Stimulated activated memory B cell treated with anti-CD40 and anti-IgM and Interleukin-4, amounts not matched to agents 10 μg/mL and 1 μg/mL and 100 μg/mL, for 72 hours (primary cell): ENCODE data around the gene SWI5.
A peak's percentile ranks its signal among the peaks of the same experiment; 100 is the strongest.

Experiments used
- ATAC-seq: fragments of 150-1000 bp; cut with Tn5 transposase; 2 replicates; pipeline ENCODE4 v1.10.0; 2021
- H3K27ac Mint-ChIP-seq: one replicate; pipeline ENCODE4 v1.8.0; 2022; ENCODE audit warnings: mild to moderate bottlenecking, mixed read lengths
- H3K27me3 Mint-ChIP-seq: one replicate; pipeline ENCODE4 v1.8.0; 2022; ENCODE audit warnings: mixed read lengths
- H3K36me3 Mint-ChIP-seq: one replicate; pipeline ENCODE4 v1.8.0; 2022; ENCODE audit warnings: mixed read lengths
- H3K4me1 Mint-ChIP-seq: one replicate; pipeline ENCODE4 v1.8.0; 2022; ENCODE audit warnings: mixed read lengths
- H3K4me3 Mint-ChIP-seq: one replicate; pipeline ENCODE4 v1.8.0; 2022; ENCODE audit warnings: mild to moderate bottlenecking, moderate library complexity, mixed read lengths
- H3K9me3 Mint-ChIP-seq: one replicate; pipeline ENCODE4 v1.8.0; 2022; ENCODE audit warnings: mixed read lengths

SWI5 gene

GRCh38 chr9:128247226-128247803 lies 28.8 kb upstream of the SWI5 start:
- Mint-ChIP-seq H3K4me1 (peaks cover 19% of the 10 kb centered on the region), H3K27me3 (peaks cover 27% of the 10 kb centered on the region), H3K36me3 (no peaks in the 10 kb centered on the region), H3K27ac (no peak overlapping the region), H3K9me3 (no peaks in the 10 kb centered on the region), H3K4me3 (no peak overlapping the region)
- ATAC-seq: no peak

DNA sequence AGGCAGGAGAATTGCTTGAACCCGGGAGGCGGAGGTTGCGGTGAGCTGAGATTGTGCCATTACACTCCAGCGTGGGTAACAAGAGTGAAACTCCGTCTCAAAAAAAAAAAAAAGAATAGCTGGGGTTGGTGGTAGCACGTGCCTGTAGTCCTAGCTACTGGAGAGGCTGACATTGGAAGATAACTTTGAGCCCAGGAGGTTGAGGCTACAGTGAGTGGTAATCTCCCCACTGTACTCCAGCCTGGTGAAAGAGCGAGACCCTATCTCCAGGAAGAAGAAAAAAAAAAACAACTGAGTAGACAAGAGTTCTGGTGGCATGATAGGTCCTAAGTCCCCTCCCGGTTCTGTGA lies 26.5 kb upstream of the SWI5 start:
- Mint-ChIP-seq H3K4me1 (peaks cover 28% of the 10 kb centered on the region), H3K9me3 (no peaks in the 10 kb centered on the region), H3K27me3 (peaks cover 24% of the 10 kb centered on the region), H3K4me3 (peak overlapping the region; percentile 81), H3K36me3 (no peaks in the 10 kb centered on the region), H3K27ac (peak overlapping the region; percentile 53)
- ATAC-seq: no peak

DNA sequence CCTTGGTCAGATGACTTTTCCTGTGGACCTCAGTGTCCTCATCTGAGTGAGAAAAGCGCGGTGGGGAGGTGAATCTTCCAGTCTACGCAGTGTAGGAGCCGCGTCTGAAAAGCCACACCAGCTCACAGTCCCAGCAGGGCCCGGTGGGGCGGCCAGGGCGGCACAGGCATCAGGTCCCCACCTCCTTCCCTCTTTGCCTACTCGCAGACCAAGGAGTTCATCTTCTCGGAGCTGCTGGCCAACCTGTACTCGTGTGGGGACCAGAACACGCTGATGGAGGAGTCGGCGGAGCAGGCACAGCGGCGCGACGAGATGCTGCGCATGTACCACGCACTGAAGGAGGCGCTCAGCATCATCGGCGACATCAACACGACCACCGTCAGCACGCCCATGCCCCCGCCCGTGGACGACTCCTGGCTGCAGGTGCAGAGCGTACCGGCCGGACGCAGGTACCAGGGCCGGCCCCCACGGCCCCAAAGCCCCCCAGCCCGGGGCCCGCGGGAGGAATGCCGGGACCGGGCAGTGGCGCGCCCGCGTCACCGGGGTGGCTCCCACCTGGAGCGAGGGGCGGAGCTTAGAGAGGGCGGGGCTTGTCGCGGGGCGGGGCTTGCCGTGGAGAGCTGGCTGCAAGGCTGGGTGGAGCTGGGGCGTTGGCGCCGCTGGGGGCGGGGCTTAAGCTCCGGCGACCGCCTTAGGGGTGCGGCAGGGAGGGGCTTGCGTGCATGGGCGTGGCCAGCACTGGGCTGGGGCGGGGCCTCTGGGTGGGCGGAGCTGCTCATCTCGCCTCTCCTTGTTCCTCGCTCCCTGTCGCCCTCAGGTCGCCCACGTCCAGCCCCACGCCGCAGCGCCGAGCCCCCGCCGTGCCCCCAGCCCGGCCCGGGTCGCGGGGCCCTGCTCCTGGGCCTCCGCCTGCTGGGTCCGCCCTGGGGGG lies 25.9 kb upstream of the SWI5 start:
- no peaks in the 10 kb centered on the region for H3K9me3 Mint-ChIP-seq
- peaks cover 27% of the 10 kb centered on the region for H3K27me3 Mint-ChIP-seq
- ATAC-seq: peak; percentile 96
- no peaks in the 10 kb centered on the region for H3K36me3 Mint-ChIP-seq
- H3K4me1 Mint-ChIP-seq: peaks cover 29% of the 10 kb centered on the region
- peak overlapping the region; percentile 53 for H3K27ac Mint-ChIP-seq
- H3K4me3 Mint-ChIP-seq: peak overlapping the region; percentile 81

- Mint-ChIP-seq H3K4me3 (peak overlapping the region; percentile 77), H3K36me3 (peaks cover 8% of the 10 kb centered on the region), H3K9me3 (no peaks in the 10 kb centered on the region), H3K27ac (no peak overlapping the region), H3K4me1 (peaks cover 33% of the 10 kb centered on the region), H3K27me3 (peaks cover 27% of the 10 kb centered on the region)
- ATAC-seq: no peak
Observed at GRCh38 chr9:128250839-128251731, 25.0 kb upstream of the SWI5 start.

- Mint-ChIP-seq H3K36me3 (peaks cover 11% of the 10 kb centered on the region), H3K27me3 (peaks cover 27% of the 10 kb centered on the region), H3K9me3 (no peaks in the 10 kb centered on the region), H3K4me1 (peaks cover 33% of the 10 kb centered on the region), H3K27ac (no peak overlapping the region), H3K4me3 (no peak overlapping the region)
- no peak for ATAC-seq
Observed at GRCh38 chr9:128251732-128252100, 24.4 kb upstream of the SWI5 start.

DNA sequence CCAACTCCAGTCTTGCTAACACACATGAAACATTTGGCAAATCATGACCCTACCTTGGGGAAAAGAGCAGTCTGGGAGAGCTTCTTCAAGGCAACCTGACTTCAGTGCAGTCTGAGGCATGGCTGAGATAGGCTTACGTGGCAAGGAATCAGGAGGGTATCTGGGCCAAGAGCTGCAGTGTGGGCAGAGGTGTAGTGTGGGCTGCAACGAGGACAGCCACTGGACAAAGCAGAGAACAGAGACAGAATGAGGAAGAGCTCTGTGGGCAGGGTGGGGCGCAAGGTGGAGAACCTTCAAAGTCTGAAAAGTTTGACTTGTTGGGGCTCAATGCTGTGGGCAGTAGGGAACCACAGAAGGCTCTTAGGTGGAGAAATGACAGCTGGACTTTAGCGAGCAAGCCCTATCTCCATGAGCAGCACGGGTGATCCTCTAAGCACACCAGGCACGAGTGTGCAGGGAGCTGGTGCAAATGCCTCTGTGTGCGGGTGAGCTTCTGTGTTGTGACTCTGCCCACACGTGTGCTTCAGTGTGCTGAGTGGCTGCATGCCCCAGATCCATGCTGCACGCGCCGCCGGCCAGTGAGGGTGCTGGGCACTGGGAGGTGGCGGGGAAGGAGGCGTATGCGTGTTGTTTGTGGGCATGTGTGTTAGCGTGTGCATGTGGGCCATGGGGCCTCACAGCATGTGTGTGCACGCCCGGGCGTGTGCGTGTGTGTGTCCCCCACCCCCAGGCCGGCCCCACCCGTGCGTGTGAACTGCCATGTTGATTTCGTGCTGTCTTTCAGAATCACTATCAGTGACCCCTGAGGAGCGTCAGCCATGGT lies 23.5 kb upstream of the SWI5 start:
- no peak overlapping the region for H3K27ac Mint-ChIP-seq
- no peak overlapping the region for H3K4me3 Mint-ChIP-seq
- peaks cover 27% of the 10 kb centered on the region for H3K27me3 Mint-ChIP-seq
- no peaks in the 10 kb centered on the region for H3K9me3 Mint-ChIP-seq
- ATAC-seq: no peak
- peaks cover 33% of the 10 kb centered on the region for H3K4me1 Mint-ChIP-seq
- peaks cover 18% of the 10 kb centered on the region for H3K36me3 Mint-ChIP-seq

- H3K9me3 Mint-ChIP-seq: no peaks in the 10 kb centered on the region
- H3K36me3 Mint-ChIP-seq: peaks cover 26% of the 10 kb centered on the region
- H3K4me3 Mint-ChIP-seq: no peak overlapping the region
- no peak overlapping the region for H3K27ac Mint-ChIP-seq
- H3K4me1 Mint-ChIP-seq: peaks cover 33% of the 10 kb centered on the region
- H3K27me3 Mint-ChIP-seq: peaks cover 27% of the 10 kb centered on the region
- no peak for ATAC-seq
Observed at GRCh38 chr9:128253140-128253990, 22.7 kb upstream of the SWI5 start.

DNA sequence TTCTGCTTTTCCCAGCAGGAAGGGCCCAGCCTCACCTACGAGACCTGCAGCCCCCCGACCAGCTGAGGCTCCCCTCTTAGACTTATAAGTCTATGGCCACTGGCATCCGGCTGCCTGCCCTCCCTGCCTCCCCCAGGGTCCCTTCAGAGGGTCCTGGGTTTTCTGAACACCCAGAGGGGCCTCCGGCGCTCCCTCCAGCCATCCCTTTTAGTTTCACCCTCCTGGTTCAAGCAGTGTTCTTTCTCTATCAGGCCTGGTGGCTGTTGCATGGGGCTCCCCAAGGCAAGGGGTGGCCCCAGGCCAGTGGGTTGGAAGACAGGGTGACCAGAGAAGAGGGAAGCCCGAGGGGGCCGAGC lies 22.1 kb upstream of the SWI5 start:
- H3K9me3 Mint-ChIP-seq: no peaks in the 10 kb centered on the region
- ATAC-seq: no peak
- peaks cover 27% of the 10 kb centered on the region for H3K27me3 Mint-ChIP-seq

DNA sequence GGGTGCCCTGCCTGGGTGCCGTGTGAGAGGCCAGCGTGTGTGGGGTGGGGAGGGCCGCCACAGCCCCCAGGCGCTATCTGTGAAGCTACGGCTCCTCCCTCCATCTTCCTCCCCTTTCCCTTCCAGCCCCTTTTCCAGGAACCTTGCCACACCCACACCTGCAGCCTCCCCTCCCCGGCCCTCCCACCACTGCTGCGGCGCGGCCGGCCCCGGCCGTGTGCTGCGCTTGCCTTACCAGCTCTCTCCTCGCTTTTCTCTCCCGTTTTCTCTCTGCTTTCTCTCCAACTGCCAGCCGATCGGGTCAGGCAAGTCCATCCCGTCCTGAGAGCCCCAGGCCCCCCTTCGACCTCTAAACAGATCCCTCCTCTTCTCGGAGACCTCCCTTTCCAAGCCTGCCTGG lies 21.7 kb upstream of the SWI5 start:
- peaks cover 33% of the 10 kb centered on the region for H3K4me1 Mint-ChIP-seq
- H3K9me3 Mint-ChIP-seq: no peaks in the 10 kb centered on the region
- no peak overlapping the region for H3K4me3 Mint-ChIP-seq
- H3K27me3 Mint-ChIP-seq: peaks cover 27% of the 10 kb centered on the region
- H3K36me3 Mint-ChIP-seq: peaks cover 35% of the 10 kb centered on the region
- ATAC-seq: no peak
- no peak overlapping the region for H3K27ac Mint-ChIP-seq

More for the DNA sequence above, 22.1 kb upstream of the SWI5 start:
- peaks cover 33% of the 10 kb centered on the region for H3K4me1 Mint-ChIP-seq
- H3K36me3 Mint-ChIP-seq: peaks cover 31% of the 10 kb centered on the region
- H3K4me3 Mint-ChIP-seq: no peak overlapping the region
- H3K27ac Mint-ChIP-seq: no peak overlapping the region

GRCh38 chr9:128254855-128255759 lies 21.0 kb upstream of the SWI5 start:
- ATAC-seq: no peak

GRCh38 chr9:128257086-128257825 lies 18.8 kb upstream of the SWI5 start:
- no peaks in the 10 kb centered on the region for H3K9me3 Mint-ChIP-seq
- H3K27ac Mint-ChIP-seq: no peak overlapping the region
- H3K4me1 Mint-ChIP-seq: peaks cover 15% of the 10 kb centered on the region
- peaks cover 23% of the 10 kb centered on the region for H3K27me3 Mint-ChIP-seq
- no peak for ATAC-seq
- peaks cover 62% of the 10 kb centered on the region for H3K36me3 Mint-ChIP-seq
- no peak overlapping the region for H3K4me3 Mint-ChIP-seq

More at GRCh38 chr9:128254855-128255759, 21.0 kb upstream of the SWI5 start:
- H3K4me1 Mint-ChIP-seq: peaks cover 26% of the 10 kb centered on the region
- peaks cover 42% of the 10 kb centered on the region for H3K36me3 Mint-ChIP-seq
- no peaks in the 10 kb centered on the region for H3K9me3 Mint-ChIP-seq
- H3K4me3 Mint-ChIP-seq: no peak overlapping the region
- no peak overlapping the region for H3K27ac Mint-ChIP-seq
- H3K27me3 Mint-ChIP-seq: peaks cover 27% of the 10 kb centered on the region

DNA sequence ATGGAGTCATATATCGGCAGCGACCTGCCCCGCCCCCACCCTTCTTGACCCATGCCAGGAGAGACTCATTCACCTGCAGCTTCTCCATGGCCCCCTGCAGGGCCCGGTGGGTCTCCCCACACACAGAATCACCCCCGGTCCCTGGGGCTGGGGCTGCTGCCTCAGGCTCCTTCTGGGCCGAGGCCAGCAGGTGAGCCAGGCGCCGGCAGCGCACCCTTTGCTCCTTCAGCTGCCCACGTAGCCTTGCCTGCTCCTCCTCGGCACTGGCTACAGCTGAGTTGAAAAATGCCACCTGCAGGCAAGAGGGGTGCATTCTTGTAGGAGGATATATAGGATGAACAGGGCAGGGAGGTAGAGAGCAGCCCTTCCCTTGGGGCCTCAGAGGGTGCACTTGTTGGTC lies 18.2 kb upstream of the SWI5 start:
- H3K9me3 Mint-ChIP-seq: no peaks in the 10 kb centered on the region
- ATAC-seq: no peak
- H3K4me1 Mint-ChIP-seq: peaks cover 11% of the 10 kb centered on the region
- H3K27me3 Mint-ChIP-seq: peaks cover 17% of the 10 kb centered on the region
- H3K36me3 Mint-ChIP-seq: peaks cover 68% of the 10 kb centered on the region
- H3K4me3 Mint-ChIP-seq: no peak overlapping the region
- no peak overlapping the region for H3K27ac Mint-ChIP-seq

DNA sequence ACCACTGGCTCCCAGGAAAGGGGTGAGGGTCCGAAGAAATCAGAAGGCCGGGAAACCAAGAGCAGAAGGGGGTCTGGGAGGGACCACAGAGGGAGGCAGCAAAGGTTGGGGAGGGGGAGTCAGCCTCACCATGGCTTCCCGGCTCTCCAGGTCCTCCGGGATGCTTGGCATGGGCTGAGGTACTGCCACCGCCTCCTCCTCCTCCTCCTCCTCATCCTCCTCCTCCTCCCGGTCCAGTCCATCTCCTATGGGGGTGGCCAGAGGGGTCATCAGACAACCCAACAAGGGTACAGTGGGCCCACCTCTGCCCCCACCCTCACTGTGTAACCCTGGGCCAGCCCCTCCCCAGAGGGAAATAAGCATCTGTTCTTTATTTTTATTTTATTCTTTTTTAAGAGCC lies 17.8 kb upstream of the SWI5 start:
- Mint-ChIP-seq H3K27me3 (peaks cover 16% of the 10 kb centered on the region), H3K4me3 (no peak overlapping the region), H3K27ac (no peak overlapping the region), H3K36me3 (peaks cover 72% of the 10 kb centered on the region), H3K9me3 (no peaks in the 10 kb centered on the region), H3K4me1 (peaks cover 7% of the 10 kb centered on the region)
- no peak for ATAC-seq
